Measurements from ENCODE around the gene USP51.

The USP51 gene

DNA sequence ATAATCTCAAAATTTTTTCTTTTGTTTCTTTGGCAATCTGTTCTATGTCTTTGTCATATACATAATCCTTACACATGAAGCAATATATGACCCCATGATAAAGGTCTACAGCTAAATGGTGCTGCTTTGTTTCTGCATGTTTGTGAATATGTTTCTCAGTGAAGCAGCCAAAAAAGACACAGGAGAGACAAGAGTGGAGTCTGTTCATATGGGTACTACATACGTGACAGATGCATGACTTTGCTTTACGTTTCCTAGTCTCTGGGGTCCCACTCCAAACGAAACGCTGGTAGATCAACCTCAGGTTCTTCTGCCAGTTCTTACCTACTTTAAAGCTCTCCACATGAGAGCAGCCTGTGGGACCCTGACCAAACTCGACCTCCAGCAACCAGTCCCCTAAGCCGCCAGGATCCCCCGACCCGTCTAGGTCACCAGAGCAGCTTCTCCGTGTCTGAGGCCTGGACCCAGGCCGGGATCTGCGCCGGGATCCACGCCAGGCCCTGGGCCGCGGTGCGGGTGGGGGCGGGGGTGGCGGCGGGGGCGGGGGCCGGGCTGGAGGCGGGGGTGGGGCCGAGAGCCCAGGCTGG is 1.5 kb downstream of the USP51 start:
- TF ChIP-seq, protein P1, sequence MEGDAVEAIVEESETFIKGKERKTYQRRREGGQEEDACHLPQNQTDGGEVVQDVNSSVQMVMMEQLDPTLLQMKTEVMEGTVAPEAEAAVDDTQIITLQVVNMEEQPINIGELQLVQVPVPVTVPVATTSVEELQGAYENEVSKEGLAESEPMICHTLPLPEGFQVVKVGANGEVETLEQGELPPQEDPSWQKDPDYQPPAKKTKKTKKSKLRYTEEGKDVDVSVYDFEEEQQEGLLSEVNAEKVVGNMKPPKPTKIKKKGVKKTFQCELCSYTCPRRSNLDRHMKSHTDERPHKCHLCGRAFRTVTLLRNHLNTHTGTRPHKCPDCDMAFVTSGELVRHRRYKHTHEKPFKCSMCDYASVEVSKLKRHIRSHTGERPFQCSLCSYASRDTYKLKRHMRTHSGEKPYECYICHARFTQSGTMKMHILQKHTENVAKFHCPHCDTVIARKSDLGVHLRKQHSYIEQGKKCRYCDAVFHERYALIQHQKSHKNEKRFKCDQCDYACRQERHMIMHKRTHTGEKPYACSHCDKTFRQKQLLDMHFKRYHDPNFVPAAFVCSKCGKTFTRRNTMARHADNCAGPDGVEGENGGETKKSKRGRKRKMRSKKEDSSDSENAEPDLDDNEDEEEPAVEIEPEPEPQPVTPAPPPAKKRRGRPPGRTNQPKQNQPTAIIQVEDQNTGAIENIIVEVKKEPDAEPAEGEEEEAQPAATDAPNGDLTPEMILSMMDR (IDR thresholded peaks at IDR 0.05; ENCODE audit: low read length), result no peak
- TF ChIP-seq EZH2phosphoT487 (IDR thresholded peaks at IDR 0.05; ENCODE audit: low read length) (no peak), EZH2 (optimal IDR thresholded peaks at IDR 0.05; ENCODE audit: low read depth, low read length) (no peak)
- Histone ChIP-seq H3K4me2 (ENCODE audit: low read depth, low read length) (peak overlapping the region; percentile 49; the same call in 1 of the 2 replicates), H3F3A (ENCODE audit: insufficient read depth, low read length) (peaks cover 16% of the 10 kb centered on the region), H2AFZ (ENCODE audit: low read length) (peak overlapping the region; percentile 67; the same call in 1 of the 2 replicates), H3K36me3 (replicated peaks; ENCODE audit: insufficient read depth, low read length) (no peaks in the 10 kb centered on the region), H3K4me1 (ENCODE audit: low read length) (peaks cover 21% of the 10 kb centered on the region), H3K9me3 (replicated peaks; ENCODE audit: insufficient read depth, low read length) (no peaks in the 10 kb centered on the region), H3K27ac (ENCODE audit: low read length) (no peak overlapping the region), H4K20me1 (ENCODE audit: insufficient read depth, low read length) (no peaks in the 10 kb centered on the region), H3K27me3 (replicated peaks; ENCODE audit: insufficient read depth, low read length) (no peaks in the 10 kb centered on the region), H3K9ac (ENCODE audit: low read length) (no peak overlapping the region), H3K9me2 (replicated peaks; ENCODE audit: insufficient read depth, low read length) (no peaks in the 10 kb centered on the region), H3K79me2 (ENCODE audit: low read length) (no peaks in the 10 kb centered on the region), H3K4me3 (ENCODE audit: low read length) (peak overlapping the region; percentile 34; the same call in 1 of the 2 replicates)
- no peak for DNase-seq

DNA sequence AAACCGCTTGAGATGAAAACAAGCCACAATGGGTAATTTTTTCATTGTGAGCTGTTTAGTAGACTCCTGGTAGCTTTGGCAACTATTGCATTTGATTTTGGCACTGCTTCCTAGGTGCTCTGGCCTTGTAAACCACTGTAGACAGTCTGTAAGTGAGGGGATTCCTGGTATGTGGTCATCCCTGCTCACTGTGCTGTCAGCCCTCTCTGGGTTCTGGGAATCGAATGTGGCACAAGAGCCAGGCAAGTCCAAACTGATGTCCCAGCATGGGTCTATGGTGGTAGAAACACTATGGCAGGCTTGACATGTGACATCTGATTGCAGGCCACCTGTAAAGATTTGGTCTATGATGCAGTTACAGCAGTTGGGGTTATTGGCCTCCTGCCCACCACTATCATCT is 2.5 kb downstream of the USP51 start:
- H3K4me2 ChIP-seq (ENCODE audit: low read depth, low read length), result no peak overlapping the region
- H3K79me2 ChIP-seq (ENCODE audit: low read length), result no peaks in the 10 kb centered on the region
- no peak overlapping the region for H3K9ac ChIP-seq (ENCODE audit: low read length)
- peaks cover 21% of the 10 kb centered on the region for H3K4me1 ChIP-seq (ENCODE audit: low read length)
- H4K20me1 ChIP-seq (ENCODE audit: insufficient read depth, low read length), result no peaks in the 10 kb centered on the region
- H3K36me3 ChIP-seq (replicated peaks; ENCODE audit: insufficient read depth, low read length), result no peaks in the 10 kb centered on the region
- no peak overlapping the region for H3K4me3 ChIP-seq (ENCODE audit: low read length)
- H3K9me2 ChIP-seq (replicated peaks; ENCODE audit: insufficient read depth, low read length), result no peaks in the 10 kb centered on the region
- no peak for DNase-seq
- no peaks in the 10 kb centered on the region for H3K9me3 ChIP-seq (replicated peaks; ENCODE audit: insufficient read depth, low read length)
- no peak overlapping the region for H3K27ac ChIP-seq (ENCODE audit: low read length)
- no peak overlapping the region for H2AFZ ChIP-seq (ENCODE audit: low read length)
- no peaks in the 10 kb centered on the region for H3K27me3 ChIP-seq (replicated peaks; ENCODE audit: insufficient read depth, low read length)
- TF ChIP-seq EZH2phosphoT487 (IDR thresholded peaks at IDR 0.05; ENCODE audit: low read length) (no peak), EZH2 (optimal IDR thresholded peaks at IDR 0.05; ENCODE audit: low read depth, low read length) (no peak)
- TF ChIP-seq, protein P1 (IDR thresholded peaks at IDR 0.05; ENCODE audit: low read length), result no peak
- H3F3A ChIP-seq (ENCODE audit: insufficient read depth, low read length), result peaks cover 16% of the 10 kb centered on the region

DNA sequence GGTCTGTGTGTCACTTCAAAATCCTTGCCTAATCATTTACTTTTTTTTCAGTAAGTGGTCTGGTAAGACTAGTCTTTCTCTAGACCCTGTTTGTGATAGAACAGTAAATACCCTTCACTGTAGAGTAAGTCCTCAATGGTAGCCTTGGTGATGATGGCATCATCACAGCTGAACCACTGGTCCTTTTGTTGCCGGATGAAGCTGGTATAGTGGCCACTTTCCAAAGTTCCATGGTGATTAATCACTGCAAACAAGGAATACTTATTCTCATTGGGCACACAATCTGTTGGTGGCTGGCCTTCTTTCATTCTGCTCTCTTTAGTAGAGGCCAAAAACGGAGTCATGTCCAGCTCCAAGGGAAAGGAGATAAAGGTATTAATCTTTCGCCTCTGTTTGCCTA is 2.9 kb downstream of the USP51 start:
- H2AFZ ChIP-seq (ENCODE audit: low read length), result no peak overlapping the region
- DNase-seq, result no peak
- no peaks in the 10 kb centered on the region for H3K27me3 ChIP-seq (replicated peaks; ENCODE audit: insufficient read depth, low read length)
- no peak overlapping the region for H3K4me2 ChIP-seq (ENCODE audit: low read depth, low read length)
- peaks cover 16% of the 10 kb centered on the region for H3F3A ChIP-seq (ENCODE audit: insufficient read depth, low read length)
- no peak overlapping the region for H3K9ac ChIP-seq (ENCODE audit: low read length)
- no peak overlapping the region for H3K4me3 ChIP-seq (ENCODE audit: low read length)
- no peak for TF ChIP-seq EZH2phosphoT487 (IDR thresholded peaks at IDR 0.05; ENCODE audit: low read length)
- TF ChIP-seq EZH2 (optimal IDR thresholded peaks at IDR 0.05; ENCODE audit: low read depth, low read length), result no peak
- TF ChIP-seq, protein P1 (IDR thresholded peaks at IDR 0.05; ENCODE audit: low read length), result no peak
- H4K20me1 ChIP-seq (ENCODE audit: insufficient read depth, low read length), result no peaks in the 10 kb centered on the region
- H3K79me2 ChIP-seq (ENCODE audit: low read length), result no peaks in the 10 kb centered on the region
- H3K9me3 ChIP-seq (replicated peaks; ENCODE audit: insufficient read depth, low read length), result no peaks in the 10 kb centered on the region
- H3K27ac ChIP-seq (ENCODE audit: low read length), result no peak overlapping the region
- H3K9me2 ChIP-seq (replicated peaks; ENCODE audit: insufficient read depth, low read length), result no peaks in the 10 kb centered on the region
- no peaks in the 10 kb centered on the region for H3K36me3 ChIP-seq (replicated peaks; ENCODE audit: insufficient read depth, low read length)
- peaks cover 20% of the 10 kb centered on the region for H3K4me1 ChIP-seq (ENCODE audit: low read length)
